DMS53 (cell line): Measurements from ENCODE around the gene EIPR1.

Source experiments
- DNase-seq: peaks from one replicate; lab custom pipeline; 2025; lab: John Stamatoyannopoulos, UW

EIPR1 gene

GRCh38 chr2:3403587-3404334 is 26.1 kb upstream of the EIPR1 start:
- no peak for DNase-seq

- DNase-seq: no peak
Observed at GRCh38 chr2:3399829-3400228, 22.2 kb upstream of the EIPR1 start.

GRCh38 chr2:3399381-3399780 is 21.8 kb upstream of the EIPR1 start:
- DNase-seq: no peak

- no peak for DNase-seq
Observed at GRCh38 chr2:3398857-3399256, 21.2 kb upstream of the EIPR1 start.

- DNase-seq: no peak
Observed at GRCh38 chr2:3396920-3397559, 19.4 kb upstream of the EIPR1 start.

- no peak for DNase-seq
Observed at GRCh38 chr2:3392216-3392615, 14.6 kb upstream of the EIPR1 start.

- DNase-seq: no peak
Observed at GRCh38 chr2:3390041-3390440, 12.4 kb upstream of the EIPR1 start.

- no peak for DNase-seq
Observed at GRCh38 chr2:3389193-3389592, 11.6 kb upstream of the EIPR1 start.

- no peak for DNase-seq
Observed at GRCh38 chr2:3388412-3388738, 10.8 kb upstream of the EIPR1 start.

GRCh38 chr2:3387644-3388411 is 10.2 kb upstream of the EIPR1 start:
- no peak for DNase-seq

- DNase-seq: no peak
Observed at GRCh38 chr2:3387011-3387410, 9.4 kb upstream of the EIPR1 start.

GRCh38 chr2:3386448-3386958 is 8.9 kb upstream of the EIPR1 start:
- DNase-seq: no peak

- peak; percentile 95 for DNase-seq
Observed at GRCh38 chr2:3379647-3380534, 2.3 kb upstream of the EIPR1 start, which contains the start of gene TRAPPC12. TSS of gene TRAPPC12 (plus strand) at chr2:3379694. CDS start at chr2:3387624, 7,930 bp downstream.

- DNase-seq: no peak
Observed at GRCh38 chr2:3379339-3379646, 1.7 kb upstream of the EIPR1 start.

GRCh38 chr2:3377279-3377611 is 373 bp downstream of the EIPR1 start:
- DNase-seq: peak; percentile 57

GRCh38 chr2:3376821-3377220 is 797 bp downstream of the EIPR1 start:
- DNase-seq: no peak

- DNase-seq: peak; percentile 29
Observed at GRCh38 chr2:3369340-3370181, 8.1 kb downstream of the EIPR1 start.

GRCh38 chr2:3368261-3368722 is 9.3 kb downstream of the EIPR1 start:
- DNase-seq: peak; percentile 20

- no peak for DNase-seq
Observed at GRCh38 chr2:3365219-3365618, 12.4 kb downstream of the EIPR1 start.

GRCh38 chr2:3361518-3362389 is 15.9 kb downstream of the EIPR1 start:
- no peak for DNase-seq
